HG03378 (cell line): ENCODE measurements around the gene POU6F2.

Source experiments
- ATAC-seq: cut with Tn5 transposase; IDR thresholded peaks from one replicate; pipeline ENCODE4 v1.9.1; 2021; ENCODE audit warnings: mild to moderate bottlenecking, moderate library complexity; ENCODE audit not compliant: unreplicated experiment

POU6F2 gene

DNA sequence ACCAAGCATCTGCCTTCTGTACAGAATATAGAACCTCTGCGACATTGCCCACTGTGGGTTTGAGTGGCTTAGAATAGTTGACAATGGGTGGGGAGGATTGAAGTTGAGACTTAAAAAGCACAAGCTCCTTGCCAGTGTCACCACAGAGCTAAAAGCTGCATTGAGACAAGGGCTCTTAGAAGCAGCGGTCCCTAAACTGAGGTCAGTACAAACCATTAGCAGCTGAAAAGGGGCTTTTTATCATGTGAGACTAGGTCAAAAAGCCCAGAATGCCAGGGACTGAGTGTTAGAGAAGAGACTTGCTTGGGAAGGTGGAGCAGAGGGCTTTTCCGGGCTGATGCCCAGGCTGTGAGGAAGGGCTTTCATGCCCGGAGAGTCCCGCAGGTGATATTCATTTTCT lies 91.3 kb downstream of the POU6F2 start:
- no peak for ATAC-seq

DNA sequence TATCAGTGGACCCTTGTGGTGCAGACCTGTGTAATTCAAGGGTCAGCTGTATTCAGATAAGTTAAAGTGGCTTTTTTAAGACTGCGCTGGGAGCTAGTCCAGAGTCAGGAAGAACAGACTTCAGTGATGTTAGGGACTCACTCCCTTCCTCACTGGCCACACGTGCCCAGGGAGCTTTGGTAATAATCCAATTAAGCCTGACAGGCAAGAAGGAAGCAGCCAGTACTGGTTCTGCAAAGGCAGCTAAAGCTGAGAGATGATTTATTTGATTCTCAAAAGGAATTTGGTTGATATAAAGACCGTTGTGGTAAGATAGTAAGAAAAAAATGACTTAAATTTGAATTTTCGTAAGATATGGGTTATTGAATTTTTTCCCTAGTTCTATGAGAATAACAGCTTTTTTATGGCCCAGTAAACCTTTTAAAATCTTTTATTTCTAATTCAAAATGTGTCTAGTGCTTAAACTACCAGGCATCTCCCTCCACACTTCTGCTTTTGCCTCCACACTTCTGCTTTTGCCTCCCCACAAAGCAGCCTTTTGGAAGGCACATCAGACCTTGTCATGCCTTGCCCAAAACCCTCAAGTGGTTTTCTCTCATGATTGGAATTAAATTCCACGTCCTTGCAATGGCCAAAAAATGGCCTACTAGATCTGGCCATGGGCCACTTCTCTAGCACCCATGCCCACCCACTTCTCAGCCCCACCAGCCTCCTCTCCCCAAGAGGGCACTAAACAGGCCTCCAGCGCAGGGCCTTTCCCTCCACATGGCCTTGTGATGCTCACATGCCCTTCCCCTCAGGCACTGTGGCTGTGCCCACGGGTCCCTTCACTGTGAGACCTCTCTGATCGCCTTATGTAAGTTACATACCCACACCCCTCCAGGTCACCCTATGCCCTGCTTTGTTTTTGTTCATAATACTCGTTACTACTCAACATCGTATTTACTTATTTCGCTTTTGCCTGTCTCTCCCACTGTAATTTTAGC lies 92.5 kb downstream of the POU6F2 start:
- no peak for ATAC-seq

DNA sequence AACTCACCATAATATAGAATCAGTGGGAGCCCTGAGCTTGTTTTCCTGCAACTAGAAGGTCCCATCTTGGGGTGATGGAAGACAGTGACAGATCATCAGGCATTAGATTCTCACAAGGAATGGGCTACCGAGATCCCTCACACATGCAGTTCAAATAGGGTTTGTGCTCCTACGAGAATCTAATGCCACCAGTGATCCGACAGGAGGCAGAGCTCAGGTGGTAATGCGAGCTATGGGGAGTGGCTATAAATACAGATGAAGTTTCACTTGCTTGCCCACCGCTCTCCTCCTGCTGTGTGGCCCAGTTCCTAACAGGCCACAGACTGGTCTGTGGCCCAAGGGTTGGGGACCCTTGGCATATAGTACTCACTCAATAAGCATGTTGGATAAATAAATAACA lies 93.4 kb downstream of the POU6F2 start:
- no peak for ATAC-seq

DNA sequence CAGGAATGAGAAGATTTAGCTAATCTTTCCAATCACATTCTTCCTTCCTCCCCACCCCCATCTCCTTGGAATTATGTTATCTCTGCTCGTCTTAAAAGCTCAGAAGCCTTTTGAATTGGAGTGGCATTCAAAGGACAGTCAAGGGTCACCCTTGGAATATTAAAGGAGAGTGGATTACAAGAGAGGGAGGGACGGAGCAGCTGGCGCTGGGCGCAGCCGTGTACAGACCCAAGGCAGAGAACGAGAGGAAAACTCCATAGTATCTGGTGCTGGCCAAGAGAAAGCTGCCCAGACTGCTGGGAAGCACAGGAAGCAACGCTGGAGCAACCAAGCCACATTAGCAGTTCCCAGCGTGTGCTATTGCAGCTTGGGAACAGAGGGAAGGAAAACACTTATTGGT lies 95.7 kb downstream of the POU6F2 start:
- ATAC-seq, result no peak

DNA sequence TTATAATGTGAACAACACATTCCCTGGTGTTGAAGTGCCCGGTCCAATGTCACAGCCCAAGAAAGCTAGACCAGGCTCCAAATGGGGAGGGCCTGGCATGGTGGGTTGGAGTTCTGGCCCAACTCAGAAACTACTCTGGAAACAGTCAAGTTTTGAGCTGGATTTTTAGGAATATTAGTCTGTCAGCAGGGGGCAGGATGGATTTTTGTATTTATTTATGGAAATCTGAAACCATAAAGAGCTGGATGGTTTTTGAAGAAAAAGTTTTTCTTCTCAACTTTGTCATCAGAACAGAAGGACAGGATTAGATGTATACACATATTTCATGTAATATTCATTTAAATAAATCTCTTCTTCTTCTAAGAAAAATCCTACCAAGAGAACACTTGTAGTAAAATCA lies 97.5 kb downstream of the POU6F2 start:
- no peak for ATAC-seq

DNA sequence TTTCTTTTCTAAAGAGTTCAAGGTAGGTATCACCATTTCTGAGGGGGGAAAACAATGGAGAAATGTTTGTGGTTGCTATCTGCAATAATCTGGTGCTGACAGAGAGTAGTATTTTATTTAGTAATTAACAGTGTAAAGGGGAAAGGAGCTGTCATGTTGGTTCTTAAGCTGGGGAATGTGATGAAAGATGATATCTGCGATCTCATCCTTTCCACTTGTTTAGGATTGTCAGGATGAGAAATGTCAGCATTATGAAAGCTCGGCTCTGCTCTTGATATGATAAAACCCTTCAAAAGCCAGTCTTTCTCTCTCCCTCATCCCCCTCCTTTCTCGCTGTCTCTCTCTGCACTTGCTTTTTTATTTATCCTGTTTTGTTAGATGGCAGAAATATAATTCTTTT lies 106.1 kb downstream of the POU6F2 start:
- ATAC-seq, result no peak

DNA sequence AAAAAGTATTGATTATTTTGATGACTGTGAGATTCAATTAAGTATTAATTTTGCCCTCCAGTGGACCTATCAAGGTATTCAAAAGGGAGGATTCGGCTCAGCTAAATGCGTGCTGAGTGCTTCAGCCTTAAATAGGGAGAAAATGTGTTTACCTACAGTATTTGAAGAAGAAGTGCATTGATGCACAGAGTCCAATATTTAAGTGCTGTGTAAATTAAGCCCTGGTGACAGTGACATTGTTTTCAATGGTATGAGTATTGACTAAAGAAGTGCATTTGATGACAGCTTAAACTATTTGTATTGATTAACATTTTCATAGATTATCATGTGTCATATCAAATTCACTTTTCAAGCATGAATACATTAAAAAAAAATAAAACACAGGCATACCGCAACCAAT lies 106.6 kb downstream of the POU6F2 start:
- ATAC-seq, result no peak

DNA sequence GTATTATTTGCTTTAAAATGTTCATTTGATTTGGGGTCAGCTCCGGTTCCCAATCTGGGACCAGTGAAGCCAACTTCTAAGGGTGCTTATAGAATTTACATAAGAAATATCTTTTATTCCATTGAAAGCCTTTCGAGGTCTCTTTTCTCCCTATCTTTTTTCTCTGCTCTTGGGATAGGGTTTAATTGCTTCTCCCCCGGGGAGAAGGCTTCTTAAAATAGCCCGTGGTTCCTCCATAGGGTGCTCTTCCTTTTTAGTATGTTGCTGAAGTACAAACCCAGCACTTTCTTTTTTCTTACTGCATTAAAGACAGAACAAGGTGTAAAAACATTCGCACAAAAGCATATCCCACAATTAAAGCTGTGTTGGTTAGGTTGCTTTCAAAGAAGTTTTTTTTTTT lies 107.5 kb downstream of the POU6F2 start:
- ATAC-seq, result no peak

DNA sequence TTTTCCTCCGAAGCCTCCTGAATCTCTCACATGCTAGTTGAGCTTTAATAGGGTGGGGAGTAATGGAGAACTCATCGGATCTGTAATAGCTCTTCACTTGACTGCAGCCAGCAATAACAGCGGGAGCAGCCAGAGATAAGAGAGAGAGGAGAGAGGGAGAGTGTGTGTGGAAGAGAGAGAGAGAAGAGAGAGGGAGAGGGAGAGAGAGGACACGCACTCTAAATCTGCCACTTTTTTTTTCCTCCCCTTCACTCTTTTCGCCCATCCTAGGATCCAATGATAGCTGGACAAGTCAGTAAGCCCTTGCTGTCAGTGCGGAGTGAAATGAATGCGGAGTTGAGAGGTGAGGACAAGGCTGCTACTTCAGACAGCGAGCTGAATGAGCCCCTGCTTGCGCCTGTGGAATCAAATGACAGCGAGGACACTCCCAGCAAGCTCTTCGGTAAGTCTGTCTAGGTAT lies 107.9 kb downstream of the POU6F2 start:
- no peak for ATAC-seq

DNA sequence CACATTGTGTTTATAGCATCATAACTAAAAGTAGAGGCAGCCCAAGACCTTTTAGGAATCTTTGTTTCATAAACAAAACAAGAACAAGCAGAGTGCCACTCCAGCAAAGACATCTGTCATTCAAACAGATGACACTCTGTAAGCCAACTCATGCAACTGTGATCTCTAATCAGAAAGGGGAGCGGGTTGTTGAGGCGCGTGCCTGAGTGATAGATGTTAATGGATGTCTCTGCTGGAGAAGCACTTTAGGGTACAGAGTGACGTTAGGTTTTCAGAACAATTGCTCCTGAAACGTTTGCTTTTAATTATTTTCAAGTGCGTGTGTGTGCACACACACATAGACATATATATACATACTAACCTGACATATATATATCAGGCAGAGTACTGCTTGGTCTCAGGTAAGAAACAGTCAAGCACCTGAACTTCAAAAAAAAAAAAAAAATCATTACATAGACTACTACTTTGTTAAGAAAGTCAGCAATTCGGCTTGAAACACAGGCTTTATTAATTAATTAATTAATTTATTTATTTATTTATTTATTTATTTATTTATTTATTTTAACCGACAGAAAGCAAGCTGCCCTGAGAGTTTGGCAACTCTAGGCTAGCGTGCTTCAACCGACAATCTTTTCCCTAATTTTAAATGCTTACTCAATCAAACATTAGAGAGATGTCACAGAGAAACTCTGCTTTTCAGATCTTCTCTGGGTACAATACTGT lies 109.1 kb downstream of the POU6F2 start:
- no peak for ATAC-seq

DNA sequence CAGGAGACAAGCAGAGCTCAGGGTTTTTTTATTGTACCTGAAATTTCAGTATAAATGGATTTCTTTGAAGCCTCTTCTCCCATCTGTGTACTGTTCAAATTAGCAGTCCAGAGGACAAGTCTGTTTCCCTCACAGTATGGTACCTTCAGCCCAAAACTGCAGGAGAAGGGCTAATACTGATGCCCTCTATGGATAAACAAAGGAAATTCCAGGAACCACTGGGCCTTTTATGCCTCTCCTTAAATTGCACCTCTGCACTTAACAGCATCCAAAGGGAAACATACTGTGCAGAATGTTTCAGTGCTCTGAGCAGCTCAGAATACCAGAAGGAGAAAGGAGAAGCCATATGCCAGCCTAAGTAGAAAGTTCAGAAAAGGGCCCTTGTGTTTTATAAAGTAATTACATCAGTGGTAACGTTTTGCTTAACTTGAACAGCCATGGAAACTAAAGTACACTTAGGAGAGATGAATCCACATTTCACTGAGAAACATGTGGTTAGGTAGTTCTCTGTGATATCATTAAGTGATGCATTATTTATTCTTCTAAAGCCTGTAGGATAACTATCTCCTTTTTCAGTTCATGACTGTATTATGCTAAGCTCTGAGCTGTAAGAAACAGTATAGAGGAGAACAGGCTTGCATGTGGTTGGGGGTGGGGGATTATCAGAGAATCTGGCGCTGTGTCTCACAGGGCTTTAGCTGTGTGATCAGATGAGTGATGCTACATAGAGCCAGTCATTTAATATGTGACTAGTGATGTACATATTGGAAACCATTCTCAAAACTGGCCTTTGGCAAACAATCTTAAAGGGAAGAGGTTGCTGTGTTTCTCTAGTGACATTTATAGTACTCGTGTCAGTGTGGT lies 111.3 kb downstream of the POU6F2 start:
- ATAC-seq, result no peak

DNA sequence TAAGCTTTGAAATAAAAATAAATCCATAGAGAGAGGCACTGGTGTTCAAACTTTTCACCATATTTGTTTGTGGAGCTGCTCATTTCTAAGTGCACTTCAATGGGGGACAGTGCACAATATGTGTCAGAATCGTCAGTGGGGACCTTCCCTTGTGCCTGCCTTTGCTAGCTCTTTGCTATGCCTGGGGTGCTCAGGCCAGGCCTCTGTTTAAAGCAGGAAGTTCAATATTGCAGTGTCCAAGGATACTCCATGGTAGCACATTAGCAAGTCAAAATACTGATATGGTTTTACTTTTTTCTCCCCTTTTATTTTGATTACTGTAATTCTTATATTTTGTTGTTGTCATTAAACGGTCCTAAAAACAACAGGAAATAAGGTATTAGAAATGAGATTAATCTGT lies 113.4 kb downstream of the POU6F2 start:
- no peak for ATAC-seq

DNA sequence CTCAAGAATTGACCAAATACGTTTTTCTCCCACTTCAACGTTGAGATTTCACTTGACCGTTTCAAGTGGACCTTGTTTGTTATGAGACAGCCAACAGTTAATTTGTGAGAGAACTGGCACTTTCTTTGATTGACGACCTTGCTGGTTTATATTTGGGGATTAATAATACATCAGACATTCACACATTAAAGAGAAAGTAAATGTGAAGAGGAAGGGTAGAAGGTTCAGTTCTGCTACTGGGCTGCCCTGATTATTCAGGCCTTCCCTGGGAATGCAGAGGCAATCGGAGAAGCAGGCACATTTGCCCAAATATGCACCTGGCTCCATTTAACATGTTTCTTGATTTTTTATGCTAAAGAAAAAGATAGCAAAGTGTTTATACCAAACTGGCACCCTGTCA lies 114.1 kb downstream of the POU6F2 start:
- ATAC-seq, result no peak

DNA sequence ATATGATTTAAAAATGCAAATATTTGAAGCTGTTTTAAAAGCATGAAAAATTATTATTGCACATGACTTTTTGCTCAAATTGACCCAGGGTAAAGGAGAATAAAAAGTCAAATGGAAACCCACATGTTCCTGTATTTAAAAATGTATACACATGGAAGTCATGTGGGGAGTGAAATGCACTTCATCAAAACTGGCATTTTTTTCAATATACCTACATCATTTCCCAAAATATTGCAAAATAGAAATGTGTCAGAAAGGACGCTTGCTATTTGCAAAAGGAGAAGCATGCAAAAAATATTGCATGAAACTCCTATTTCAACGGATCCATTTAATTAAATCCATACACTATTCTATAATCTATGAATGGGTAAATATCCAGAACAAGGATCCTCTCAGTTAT lies 117.0 kb downstream of the POU6F2 start:
- ATAC-seq, result no peak

DNA sequence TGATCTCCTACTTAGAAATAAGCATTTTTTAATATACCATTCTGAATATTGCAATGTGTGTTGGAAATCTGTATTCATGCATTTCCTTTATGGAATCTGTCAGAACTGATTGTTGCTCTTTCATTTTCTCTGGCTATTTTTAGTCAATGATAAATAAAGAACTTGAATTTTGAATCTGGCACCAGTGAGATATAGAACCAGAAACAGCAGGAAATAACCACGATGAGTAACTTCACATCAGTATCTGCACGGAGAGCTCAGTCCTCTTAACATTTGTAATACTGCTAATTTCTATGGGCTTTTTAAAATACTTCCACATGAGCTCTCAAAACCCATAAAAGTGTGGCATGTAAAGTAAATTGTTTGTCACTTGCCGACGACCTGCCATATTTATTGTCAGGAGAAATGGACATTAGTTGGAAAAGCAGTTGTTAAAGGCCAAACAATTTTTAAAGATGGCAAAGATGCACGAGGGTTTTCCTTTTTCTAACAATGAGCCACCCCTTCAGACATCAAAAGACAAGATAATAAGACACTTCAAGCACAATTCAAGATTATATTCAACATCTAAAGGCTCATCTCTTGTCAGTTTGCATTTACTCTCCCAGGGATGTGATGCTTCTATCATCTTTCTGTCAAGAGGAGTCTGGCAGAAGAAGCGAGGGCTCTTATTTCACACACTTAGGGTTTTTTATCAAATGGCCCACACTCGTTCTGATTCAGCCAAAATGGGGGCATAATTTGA lies 118.3 kb downstream of the POU6F2 start:
- ATAC-seq, result no peak

DNA sequence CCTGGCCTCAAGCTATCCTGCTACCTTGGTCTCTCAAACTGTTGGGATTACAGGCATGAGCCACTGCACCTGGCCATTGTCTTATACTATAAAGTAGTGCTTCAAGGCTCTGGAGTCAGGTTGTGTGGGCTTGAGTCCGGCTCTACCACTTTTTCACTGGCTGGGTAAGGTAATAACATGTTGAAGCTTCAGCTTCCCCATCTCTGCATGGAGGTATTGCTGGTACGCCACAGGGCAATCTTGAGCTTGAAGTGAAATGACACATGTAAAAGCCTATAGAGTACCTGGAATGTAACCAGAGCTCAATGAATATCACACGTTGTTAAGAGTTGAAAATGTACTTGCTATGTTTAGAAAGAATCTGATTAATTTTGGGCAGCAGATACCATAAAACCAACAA lies 120.8 kb downstream of the POU6F2 start:
- no peak for ATAC-seq

DNA sequence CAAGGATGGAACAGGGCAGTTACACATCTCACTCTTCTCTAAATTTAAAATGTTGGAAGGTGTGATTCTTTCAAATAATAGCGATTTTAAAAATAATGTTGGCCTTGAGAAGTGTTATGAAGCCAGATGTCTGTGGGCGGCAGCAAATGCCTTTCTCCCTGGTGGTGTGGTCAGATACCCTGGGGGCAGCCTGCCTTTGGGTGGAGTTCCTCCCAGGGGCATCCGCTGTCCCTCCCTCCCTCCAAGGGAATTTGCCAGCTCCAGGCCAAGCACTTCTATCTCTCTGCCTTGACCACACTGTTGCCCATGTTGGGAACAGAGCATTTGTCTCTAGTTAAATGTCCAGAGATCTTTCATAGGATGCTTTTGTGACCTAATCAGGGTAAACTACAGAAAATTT lies 121.4 kb downstream of the POU6F2 start:
- ATAC-seq, result no peak

DNA sequence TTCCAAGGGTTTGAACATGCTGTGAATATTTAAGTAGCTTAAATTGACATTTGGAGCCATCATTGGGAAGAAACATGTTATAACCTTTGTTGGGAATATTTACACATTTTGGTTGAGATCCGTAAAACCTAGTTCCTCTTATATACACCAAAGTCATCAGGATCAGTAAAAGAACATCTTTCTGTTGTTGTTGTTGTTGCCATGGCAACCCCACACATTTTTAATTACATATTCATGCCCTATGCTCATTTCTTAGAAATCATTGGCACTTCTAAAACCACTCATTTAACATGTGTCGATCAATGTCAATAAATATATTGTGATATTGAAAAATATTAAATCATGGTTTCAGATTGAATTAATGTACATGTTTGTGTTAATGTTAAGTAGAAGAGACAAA lies 122.6 kb downstream of the POU6F2 start:
- no peak for ATAC-seq

DNA sequence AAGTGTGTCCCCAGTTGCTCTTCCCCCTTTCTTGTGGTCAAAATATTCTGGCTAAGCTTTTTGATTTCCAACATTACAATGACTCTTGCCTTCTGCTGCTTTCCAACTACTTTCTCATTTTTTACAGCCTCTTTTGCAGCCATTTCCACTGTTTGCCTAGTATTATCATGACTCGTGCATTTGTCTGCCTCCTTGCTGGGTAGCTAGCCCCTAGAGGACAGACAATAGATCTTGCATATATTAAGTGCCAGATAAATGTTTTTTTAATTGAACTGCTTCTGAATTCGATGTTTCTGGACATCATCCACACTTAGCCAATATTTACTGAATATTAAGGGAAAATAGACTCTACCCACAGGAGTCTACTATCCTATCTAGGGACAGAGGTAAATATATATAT lies 124.5 kb downstream of the POU6F2 start:
- ATAC-seq, result no peak

DNA sequence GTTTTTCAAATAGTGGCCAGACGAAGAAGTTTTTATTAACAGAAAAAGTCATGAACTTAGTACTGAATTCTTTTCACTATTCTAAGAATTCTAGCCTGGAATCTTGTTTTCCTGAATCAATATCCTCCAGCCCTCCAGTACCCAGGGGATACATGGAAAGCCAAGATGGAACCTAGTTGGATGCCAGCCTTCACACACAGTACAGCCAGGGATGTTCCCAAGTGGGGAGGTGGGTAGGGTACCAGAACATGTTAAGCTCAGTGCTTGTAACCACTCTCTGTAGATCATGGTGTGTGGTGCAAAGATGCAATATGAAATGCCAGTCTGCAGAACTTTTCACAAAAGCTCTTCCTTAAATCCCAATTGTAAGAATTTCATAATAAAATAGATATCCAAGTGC lies 128.0 kb downstream of the POU6F2 start:
- no peak for ATAC-seq
